ENCODE measurements around the gene PSMB11. TPM values are rescaled to one million over a fixed set of nuclear protein-coding genes. Genes with fewer than 3 reads are reported as not detected.

PSMB11 gene
- total and polyA plus RNA-seq, 8 donors = not detected

GRCh38 chr14:23067847-23068788, 26.1 kb downstream of the PSMB11 start:
- ATAC-seq = no peak
- Histone ChIP-seq H3K27ac (no peak overlapping the region), H3K9me3 (no peaks in the 10 kb centered on the region), H3K27me3 (no peaks in the 10 kb centered on the region), H3K4me1 (peaks cover 12 to 48% of the 10 kb centered on the region in 2 donors), H3K4me3 (no peak overlapping the region), H3K36me3 (peaks cover 5 to 74% of the 10 kb centered on the region in 2 donors)
- intact Hi-C loops (cut with DNase I) = loop anchor here in 1 of 2 donors (5.0 kb wide), 1 partner anchor 39 kb away; no protein-coding TSS in a partner anchor
- no peak for TF ChIP-seq CTCF (IDR thresholded peaks at IDR 0.05)
- no peak for DNase-seq

GRCh38 chr14:23068789-23069412, 26.9 kb downstream of the PSMB11 start:
- DNase-seq (peak in 3 of 4 donors; percentile 70 to 91 (median 82)), ATAC-seq (peak; percentile 85)
- Histone ChIP-seq H3K27me3 (no peaks in the 10 kb centered on the region), H3K27ac (peak overlapping the region; percentile 2 to 48), H3K36me3 (peaks cover 0 to 74% of the 10 kb centered on the region in 2 donors), H3K4me1 (peaks cover 12 to 48% of the 10 kb centered on the region in 2 donors), H3K9me3 (no peaks in the 10 kb centered on the region), H3K4me3 (no peak overlapping the region)
- intact Hi-C loops (cut with DNase I) = loop anchor here in 1 of 2 donors (5.0 kb wide), 1 partner anchor 38 kb away; no protein-coding TSS in a partner anchor
- peak; percentile 94 to 99 for TF ChIP-seq CTCF (IDR thresholded peaks at IDR 0.05)

- Histone ChIP-seq H3K27ac (peak overlapping the region; percentile 2 to 48), H3K4me1 (peaks cover 12 to 48% of the 10 kb centered on the region in 2 donors), H3K9me3 (no peaks in the 10 kb centered on the region), H3K4me3 (no peak overlapping the region), H3K36me3 (peaks cover 0 to 74% of the 10 kb centered on the region in 2 donors), H3K27me3 (no peaks in the 10 kb centered on the region)
- ATAC-seq = no peak
- DNase-seq = no peak
- TF ChIP-seq CTCF (IDR thresholded peaks at IDR 0.05) = no peak
- intact Hi-C loops (cut with DNase I) = loop anchor here in 1 of 2 donors (5.0 kb wide), 1 partner anchor 38 kb away; no protein-coding TSS in a partner anchor
These were observed 27.4 kb downstream of the PSMB11 start for GRCh38 chr14:23069413-23069806.

- intact Hi-C loops (cut with DNase I) = no loop called here
These were observed 28.5 kb downstream of the PSMB11 start for GRCh38 chr14:23070262-23071129.

More at GRCh38 chr14:23070262-23071129, 28.5 kb downstream of the PSMB11 start:
- Histone ChIP-seq H3K36me3 (peaks cover 0 to 74% of the 10 kb centered on the region in 2 donors), H3K27me3 (no peaks in the 10 kb centered on the region), H3K9me3 (no peaks in the 10 kb centered on the region), H3K27ac (peak overlapping the region; percentile 77 to 81), H3K4me1 (peaks cover 12 to 48% of the 10 kb centered on the region in 2 donors), H3K4me3 (peak overlapping the region; percentile 49 to 69)
- no peak for DNase-seq
- TF ChIP-seq CTCF (IDR thresholded peaks at IDR 0.05) = no peak
- no peak for ATAC-seq

Data from left lung (tissue), 10 donors.